Central memory CD8-positive, alpha-beta T cell (primary cell): Measurements from ENCODE around the gene EPHB2.

ENCODE experiments used
- ATAC-seq: fragments of 150-1000 bp; cut with Tn5 transposase; replicated peaks from 2 replicates; pipeline ENCODE4 v1.10.0; 2022; ENCODE audit warnings: mild to moderate bottlenecking, moderate FRiP score, moderate number of reproducible peaks; ENCODE audit not compliant: poor library complexity, severe bottlenecking; ENCODE audit errors: extremely low read depth
- DNase-seq, 2 donors: peaks; one replicate each; pipeline ENCODE4 v3.0.0; 2021; ENCODE audit warnings: low spot score in 2 of 2
- H3K27ac Mint-ChIP-seq: one replicate; pipeline ENCODE4 v1.8.0; 2022; ENCODE audit warnings: low read depth, mild to moderate bottlenecking, moderate library complexity, mixed read lengths
- H3K27me3 Mint-ChIP-seq: one replicate; pipeline ENCODE4 v1.8.0; 2022; ENCODE audit warnings: mixed read lengths
- H3K36me3 Mint-ChIP-seq: one replicate; pipeline ENCODE4 v1.8.0; 2022; ENCODE audit warnings: mild to moderate bottlenecking, moderate library complexity, mixed read lengths; ENCODE audit not compliant: insufficient read depth
- H3K4me1 Mint-ChIP-seq: one replicate; pipeline ENCODE4 v1.8.0; 2022; ENCODE audit warnings: mixed read lengths
- H3K4me3 Mint-ChIP-seq: one replicate; pipeline ENCODE4 v1.8.0; 2022; ENCODE audit warnings: mild to moderate bottlenecking, moderate library complexity, mixed read lengths
- H3K9me3 Mint-ChIP-seq: one replicate; pipeline ENCODE4 v1.8.0; 2022; ENCODE audit warnings: mixed read lengths

EPHB2 gene

DNA sequence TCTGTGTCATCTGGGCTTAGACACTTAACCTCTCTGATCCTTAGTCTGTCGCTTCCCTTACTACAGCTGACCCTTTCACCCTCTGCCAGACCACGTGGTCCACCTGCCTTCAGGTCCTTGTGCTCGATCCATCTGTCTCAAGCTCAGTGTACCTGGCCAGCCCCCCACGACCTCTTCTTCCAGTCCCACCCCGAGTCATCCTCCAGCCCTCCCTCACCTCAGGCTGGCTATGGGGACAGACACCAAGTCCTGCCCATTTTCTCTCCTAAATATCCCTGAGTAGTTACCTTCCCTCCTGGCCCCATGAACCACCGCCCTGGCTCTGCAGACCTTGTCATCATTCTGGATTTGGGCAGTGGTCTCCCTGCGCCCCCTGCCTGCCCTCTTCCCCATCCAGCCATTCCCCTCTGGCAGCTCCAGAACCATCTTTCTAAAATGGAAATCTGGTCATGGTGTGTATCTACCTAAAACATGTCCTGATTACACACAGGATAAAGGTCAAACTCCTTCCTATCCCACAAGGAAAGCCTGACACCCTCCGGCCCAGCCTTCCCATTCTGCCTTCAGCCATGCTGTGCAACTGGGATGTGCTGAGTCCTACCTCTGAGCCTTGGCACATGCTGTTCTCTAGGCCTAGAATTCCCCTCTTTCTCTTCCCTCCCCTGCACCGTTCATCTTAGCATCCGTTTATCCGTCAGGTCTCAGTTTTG, 107.6 kb downstream of the EPHB2 start:
- Mint-ChIP-seq H3K4me1 (no peaks in the 10 kb centered on the region), H3K4me3 (no peak overlapping the region), H3K27me3 (peaks cover 19% of the 10 kb centered on the region), H3K9me3 (no peaks in the 10 kb centered on the region), H3K27ac (no peak overlapping the region), H3K36me3 (no peaks in the 10 kb centered on the region)
- DNase-seq (no peak), ATAC-seq (no peak)

DNA sequence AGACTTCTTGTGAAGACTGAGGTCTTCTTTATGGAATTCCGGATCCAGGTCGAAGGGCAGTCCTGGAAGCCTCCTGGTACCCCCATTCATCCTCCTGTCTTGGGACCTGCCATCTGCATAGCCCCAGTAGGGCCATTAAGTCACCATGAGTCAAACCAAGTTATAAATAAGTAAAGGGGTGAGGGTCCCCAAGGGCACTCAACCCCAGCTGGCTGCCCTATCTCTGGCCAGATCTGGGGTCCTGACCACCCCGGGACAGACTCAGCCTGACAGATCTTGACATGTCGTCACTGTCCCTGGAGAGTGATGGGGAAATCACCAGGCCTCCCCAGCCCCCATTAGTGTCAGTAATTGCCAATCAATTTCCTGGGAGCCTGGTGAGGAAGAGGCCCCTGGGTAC, 108.7 kb downstream of the EPHB2 start:
- Mint-ChIP-seq H3K36me3 (no peaks in the 10 kb centered on the region), H3K4me1 (no peaks in the 10 kb centered on the region), H3K9me3 (no peaks in the 10 kb centered on the region), H3K4me3 (no peak overlapping the region), H3K27ac (no peak overlapping the region), H3K27me3 (peaks cover 19% of the 10 kb centered on the region)
- DNase-seq (no peak), ATAC-seq (no peak)

DNA sequence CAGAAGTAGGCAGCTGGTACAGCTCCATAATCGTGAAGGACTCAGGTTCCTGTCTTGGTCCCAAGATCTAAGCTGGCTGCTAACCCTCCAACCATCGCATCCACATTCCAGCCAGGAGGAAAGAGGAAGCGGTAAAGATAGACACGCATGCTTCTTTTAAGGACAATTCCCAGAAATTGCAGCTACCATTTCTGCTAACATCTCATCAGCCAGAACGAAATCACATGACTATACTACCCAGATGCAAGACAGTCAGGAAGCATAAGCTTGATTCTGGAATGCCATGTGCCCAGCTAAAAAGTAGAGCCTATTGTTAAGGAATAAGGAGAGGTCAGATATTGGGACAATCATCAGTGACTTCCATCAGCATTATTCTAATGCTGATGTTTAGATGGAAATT, 110.4 kb downstream of the EPHB2 start:
- Mint-ChIP-seq H3K27ac (no peak overlapping the region), H3K27me3 (peaks cover 28% of the 10 kb centered on the region), H3K36me3 (no peaks in the 10 kb centered on the region), H3K9me3 (no peaks in the 10 kb centered on the region), H3K4me3 (no peak overlapping the region), H3K4me1 (no peaks in the 10 kb centered on the region)
- ATAC-seq (no peak), DNase-seq (no peak)

DNA sequence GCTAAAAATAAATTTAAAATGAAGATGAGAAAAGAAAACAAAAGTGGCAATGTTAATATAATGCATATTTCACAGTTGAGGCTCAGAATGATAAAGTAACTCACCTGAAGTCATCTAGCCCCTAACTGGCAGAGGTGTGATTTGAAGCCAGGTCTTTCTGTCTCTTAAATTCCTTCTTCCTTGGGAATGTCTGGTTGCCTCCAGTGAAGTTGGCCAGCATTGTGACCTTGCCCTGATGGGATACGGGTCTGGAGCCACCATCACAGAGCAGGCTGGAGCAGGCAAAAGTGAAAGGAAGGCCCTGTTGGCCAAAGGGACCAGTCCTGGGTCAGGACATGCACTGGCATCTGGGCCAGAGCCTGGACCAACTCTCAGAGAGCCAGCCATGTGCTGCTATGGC, 111.7 kb downstream of the EPHB2 start:
- no peaks in the 10 kb centered on the region for H3K9me3 Mint-ChIP-seq
- ATAC-seq, result no peak
- H3K4me3 Mint-ChIP-seq, result no peak overlapping the region
- no peaks in the 10 kb centered on the region for H3K4me1 Mint-ChIP-seq
- H3K27me3 Mint-ChIP-seq, result peaks cover 28% of the 10 kb centered on the region
- DNase-seq, result no peak
- H3K27ac Mint-ChIP-seq, result no peak overlapping the region
- H3K36me3 Mint-ChIP-seq, result no peaks in the 10 kb centered on the region

DNA sequence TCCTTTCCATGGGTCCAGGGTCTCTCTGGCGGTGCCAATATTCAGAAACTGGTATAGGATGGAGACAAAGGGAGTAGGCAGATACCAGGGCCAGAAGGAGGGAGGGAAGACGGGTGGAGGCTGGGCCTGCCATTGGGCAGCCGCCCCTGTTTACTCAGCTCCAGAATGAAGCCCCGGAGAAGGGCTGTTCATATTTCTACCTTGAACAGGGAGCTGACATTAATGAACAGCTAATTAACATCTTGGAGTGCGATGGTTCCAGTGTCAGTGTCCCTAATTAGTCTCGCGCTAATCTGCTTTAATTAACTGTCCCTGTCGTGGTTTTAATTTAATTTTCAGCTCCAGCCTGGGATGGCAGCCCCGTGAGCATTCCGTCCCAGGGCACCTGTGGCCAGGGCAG, 113.8 kb downstream of the EPHB2 start:
- H3K27me3 Mint-ChIP-seq, result peaks cover 11% of the 10 kb centered on the region
- H3K4me3 Mint-ChIP-seq, result no peak overlapping the region
- no peak for ATAC-seq
- no peaks in the 10 kb centered on the region for H3K36me3 Mint-ChIP-seq
- DNase-seq, result no peak
- no peak overlapping the region for H3K27ac Mint-ChIP-seq
- H3K9me3 Mint-ChIP-seq, result no peaks in the 10 kb centered on the region
- H3K4me1 Mint-ChIP-seq, result no peaks in the 10 kb centered on the region

DNA sequence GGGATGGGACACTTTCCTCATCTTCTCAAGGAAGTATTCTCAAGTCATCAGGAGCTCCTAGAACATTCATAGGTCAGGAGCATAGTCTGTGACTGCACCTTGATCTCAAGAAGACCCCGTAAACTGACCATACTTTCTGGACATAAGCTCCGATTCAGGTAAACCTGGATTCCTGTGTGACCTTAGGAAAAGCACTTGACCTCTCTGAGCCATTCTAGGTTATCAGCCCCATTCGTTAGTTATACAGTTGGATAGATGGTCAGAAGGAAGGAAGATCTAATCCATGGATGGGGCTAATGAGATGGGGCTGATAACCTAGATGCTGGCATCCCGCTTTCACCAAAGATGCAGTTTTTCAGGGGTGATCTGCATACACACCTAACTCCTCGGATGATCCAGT, 114.3 kb downstream of the EPHB2 start:
- Mint-ChIP-seq H3K4me3 (no peak overlapping the region), H3K27ac (no peak overlapping the region), H3K36me3 (no peaks in the 10 kb centered on the region), H3K9me3 (no peaks in the 10 kb centered on the region), H3K27me3 (peaks cover 8% of the 10 kb centered on the region), H3K4me1 (no peaks in the 10 kb centered on the region)
- no peak for DNase-seq
- no peak for ATAC-seq

DNA sequence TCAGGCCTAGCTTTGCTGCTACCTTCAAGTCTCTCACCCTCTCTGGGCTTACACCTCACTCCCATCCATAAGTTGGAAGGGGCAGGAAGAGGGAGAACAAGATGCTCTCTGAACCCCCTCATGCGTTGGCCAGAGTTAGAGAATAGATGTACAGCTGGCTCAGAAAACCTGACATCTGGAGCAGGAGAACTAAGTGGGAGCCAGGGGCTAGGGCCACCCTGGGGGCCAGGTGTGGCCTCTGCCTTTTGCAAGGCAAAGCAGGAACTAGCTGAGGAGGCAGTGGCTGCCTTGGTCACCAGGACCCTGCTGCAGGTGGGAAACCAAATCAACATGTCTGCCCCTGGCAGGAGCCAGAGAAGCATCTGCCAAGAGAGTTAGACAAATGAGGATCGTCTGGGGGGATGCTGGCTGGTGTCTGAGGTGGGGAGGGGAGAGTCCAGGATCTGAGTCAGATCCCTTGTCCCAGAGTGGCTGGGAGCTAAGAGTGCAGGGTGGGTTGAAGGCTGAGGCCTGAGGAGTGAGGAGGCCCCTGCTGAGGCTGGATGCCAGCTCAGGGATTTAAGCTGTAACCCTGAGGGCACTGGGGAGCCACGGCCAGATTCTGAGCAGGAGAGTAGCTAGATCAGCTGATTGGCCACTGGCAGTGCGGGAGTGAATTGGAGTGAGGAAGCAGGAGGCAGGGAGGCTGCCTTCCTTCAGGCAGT, 115.0 kb downstream of the EPHB2 start:
- no peak overlapping the region for H3K4me3 Mint-ChIP-seq
- ATAC-seq (no peak), DNase-seq (no peak)
- H3K9me3 Mint-ChIP-seq, result no peaks in the 10 kb centered on the region
- H3K27me3 Mint-ChIP-seq, result peaks cover 12% of the 10 kb centered on the region
- no peaks in the 10 kb centered on the region for H3K36me3 Mint-ChIP-seq
- no peaks in the 10 kb centered on the region for H3K4me1 Mint-ChIP-seq
- H3K27ac Mint-ChIP-seq, result no peak overlapping the region

DNA sequence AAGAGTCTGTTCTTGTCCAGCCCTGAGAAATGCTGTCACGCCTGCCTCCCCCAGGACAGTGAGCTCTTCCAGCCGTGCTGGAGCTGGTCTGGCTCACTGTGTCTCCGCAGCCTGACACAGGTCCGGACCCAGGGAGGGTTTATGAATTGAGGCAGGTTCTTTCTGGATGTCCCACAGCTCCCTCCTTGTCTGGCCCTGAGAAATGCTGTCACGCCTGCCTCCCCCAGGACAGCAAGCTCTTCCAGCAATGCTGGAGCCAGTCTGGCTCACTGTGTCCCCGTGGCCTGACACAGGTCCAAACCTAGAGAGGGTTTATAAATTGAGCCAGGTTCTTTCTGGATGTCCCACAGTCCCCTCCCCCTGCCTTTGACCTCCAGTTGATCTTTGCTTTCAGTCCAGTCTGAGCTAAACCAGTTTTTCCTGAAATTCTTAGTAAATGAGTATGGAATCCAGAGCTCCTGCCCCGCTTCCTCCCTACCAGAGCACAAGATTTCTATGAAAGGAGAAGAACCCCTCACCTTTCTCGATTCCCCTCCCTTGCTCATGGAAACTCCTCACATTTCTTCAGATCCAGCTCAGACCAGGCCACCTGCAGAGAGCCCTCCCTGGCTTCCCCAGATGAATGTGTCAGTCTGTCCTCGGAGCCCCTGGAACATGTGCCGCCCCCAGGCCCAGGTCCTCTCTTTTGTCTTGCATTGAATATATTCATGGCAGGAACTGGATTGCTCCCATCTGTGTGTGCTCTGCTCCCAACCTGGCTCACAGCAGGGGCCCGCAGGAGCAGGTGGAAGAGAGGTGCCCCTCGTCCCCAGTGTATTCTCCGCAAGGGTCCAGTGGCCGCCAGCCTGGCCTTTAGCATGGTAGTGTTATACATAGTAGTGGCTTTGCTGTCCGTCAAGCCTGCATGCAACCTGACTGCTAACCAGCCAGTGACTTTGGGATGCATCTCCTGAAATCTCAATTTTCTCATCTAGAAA, 116.3 kb downstream of the EPHB2 start:
- Mint-ChIP-seq H3K9me3 (no peaks in the 10 kb centered on the region), H3K27ac (no peak overlapping the region), H3K4me3 (no peak overlapping the region), H3K4me1 (no peaks in the 10 kb centered on the region), H3K36me3 (no peaks in the 10 kb centered on the region), H3K27me3 (peaks cover 25% of the 10 kb centered on the region)
- ATAC-seq (no peak), DNase-seq (no peak)

DNA sequence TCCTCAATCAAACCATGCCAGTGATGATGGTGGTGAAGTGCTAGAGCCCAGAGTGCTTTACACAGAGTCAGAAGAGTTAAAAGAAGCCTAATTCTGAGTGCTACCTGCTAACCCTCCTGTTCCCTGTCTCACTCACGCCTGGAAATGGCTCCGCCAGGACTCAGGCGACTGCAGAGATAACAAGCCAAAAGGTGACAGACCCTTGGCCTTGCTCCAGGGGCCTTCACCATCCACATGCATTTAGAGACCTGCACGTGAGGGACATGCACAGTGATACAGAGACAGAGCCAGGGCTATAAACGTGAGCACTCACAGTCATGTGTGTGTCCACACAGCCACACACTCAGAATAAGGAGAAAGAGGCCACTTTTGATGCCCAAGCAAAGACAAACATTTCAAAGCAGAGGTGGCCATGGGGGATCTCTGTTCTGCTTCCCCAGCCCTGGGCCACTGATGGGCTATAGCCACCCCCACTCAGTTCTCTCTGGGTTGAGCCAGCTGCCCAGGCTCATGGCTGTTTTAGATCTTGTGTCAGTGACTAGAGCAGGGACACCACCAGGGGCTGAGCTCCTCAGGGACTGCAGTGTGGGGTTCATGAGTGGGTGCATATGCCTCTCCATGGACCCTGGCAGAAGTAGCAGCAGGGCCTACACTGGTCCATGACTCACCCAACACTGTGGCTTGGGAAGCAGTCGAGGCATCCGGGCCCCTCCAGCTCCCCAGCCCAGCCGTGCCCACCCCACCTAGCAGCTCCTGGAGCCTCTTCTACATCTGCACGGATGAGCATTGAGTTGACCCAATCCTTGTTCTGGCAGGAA, 117.2 kb downstream of the EPHB2 start:
- DNase-seq (no peak), ATAC-seq (no peak)
- H3K4me1 Mint-ChIP-seq, result no peaks in the 10 kb centered on the region
- no peaks in the 10 kb centered on the region for H3K36me3 Mint-ChIP-seq
- peaks cover 34% of the 10 kb centered on the region for H3K27me3 Mint-ChIP-seq
- no peaks in the 10 kb centered on the region for H3K9me3 Mint-ChIP-seq
- H3K27ac Mint-ChIP-seq, result no peak overlapping the region
- no peak overlapping the region for H3K4me3 Mint-ChIP-seq

DNA sequence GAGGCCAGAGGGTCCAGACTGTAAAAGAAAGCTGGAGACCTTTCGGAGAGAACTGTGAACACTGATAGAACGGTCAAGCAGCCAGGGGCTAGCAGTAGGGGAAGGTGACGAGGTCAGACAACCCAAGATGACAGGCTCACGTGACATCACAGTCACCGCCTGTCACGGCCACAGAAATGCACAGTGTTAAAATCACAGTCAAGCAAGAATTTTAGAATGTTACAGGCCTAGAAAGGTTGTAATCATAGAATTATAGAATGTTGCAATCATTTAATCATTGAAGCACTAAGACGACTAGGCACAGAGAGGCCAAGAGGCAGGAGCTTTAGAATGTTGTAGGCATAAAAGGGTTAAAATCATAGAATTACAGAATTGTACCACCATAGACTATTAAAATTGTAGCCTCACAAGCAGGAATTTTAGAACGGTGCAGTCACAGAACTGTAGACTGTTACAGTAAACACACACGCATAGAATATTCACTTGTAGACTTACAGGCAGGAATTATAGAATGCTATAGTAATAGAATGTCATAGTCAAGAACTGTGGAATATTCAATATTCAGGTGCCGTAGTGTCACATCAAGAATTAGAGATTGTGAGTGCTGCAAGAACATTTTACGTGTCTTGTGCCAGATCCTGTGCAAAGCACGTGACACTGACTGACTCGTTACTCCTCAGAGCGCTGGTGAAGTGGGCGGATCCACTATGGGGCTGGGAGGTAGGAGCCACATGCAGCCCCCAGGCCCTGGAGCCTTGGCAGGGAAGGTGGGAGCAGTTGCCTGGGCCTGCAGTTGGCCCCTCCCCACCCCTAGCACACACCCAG, 118.1 kb downstream of the EPHB2 start:
- H3K27ac Mint-ChIP-seq, result no peak overlapping the region
- no peaks in the 10 kb centered on the region for H3K9me3 Mint-ChIP-seq
- no peaks in the 10 kb centered on the region for H3K36me3 Mint-ChIP-seq
- no peak for DNase-seq
- no peaks in the 10 kb centered on the region for H3K4me1 Mint-ChIP-seq
- peaks cover 43% of the 10 kb centered on the region for H3K27me3 Mint-ChIP-seq
- H3K4me3 Mint-ChIP-seq, result no peak overlapping the region
- no peak for ATAC-seq

DNA sequence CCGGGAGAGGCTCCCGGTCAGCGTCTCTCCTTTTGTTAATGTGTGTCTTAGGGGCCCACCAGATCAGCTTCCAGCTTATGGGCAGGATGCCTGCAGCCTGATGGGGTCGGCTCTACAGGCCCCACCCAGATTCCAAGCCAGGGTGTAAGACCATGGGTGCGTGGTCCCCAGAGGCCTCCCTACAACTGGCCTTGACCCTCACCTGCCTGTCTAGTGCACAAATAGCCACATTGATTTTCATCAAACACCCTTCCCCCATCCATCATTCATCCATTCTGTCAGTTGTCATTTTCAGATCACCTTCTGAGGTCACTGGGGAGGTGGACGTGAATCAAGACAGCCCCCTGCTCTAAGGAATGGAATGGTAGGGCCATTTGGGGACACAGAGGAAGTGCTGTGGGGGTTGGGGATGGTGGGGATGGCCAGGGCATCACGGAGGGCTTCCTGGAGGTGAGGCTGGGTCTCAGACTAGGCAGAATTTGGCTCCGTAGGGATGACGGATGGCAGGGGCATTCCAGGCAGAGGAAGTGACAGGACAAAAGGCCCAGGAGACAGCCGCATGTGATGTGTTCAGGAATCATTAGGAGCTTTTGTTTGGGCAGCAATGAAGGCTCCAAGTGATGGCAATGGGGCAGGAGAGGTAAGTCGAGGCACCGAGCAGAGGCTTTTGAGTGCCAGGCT, 118.8 kb downstream of the EPHB2 start:
- no peaks in the 10 kb centered on the region for H3K36me3 Mint-ChIP-seq
- no peaks in the 10 kb centered on the region for H3K4me1 Mint-ChIP-seq
- no peak overlapping the region for H3K4me3 Mint-ChIP-seq
- ATAC-seq, result no peak
- H3K9me3 Mint-ChIP-seq, result no peaks in the 10 kb centered on the region
- no peak for DNase-seq
- peaks cover 47% of the 10 kb centered on the region for H3K27me3 Mint-ChIP-seq
- H3K27ac Mint-ChIP-seq, result no peak overlapping the region
